SK-N-SH treated with all-trans-retinoic acid at 6 μM for 48 hours (cell line): ENCODE results near the gene PAK6.

Source experiments
- ATAC-seq: fragments of 200-7000 bp; cut with Tn5 transposase; 3 replicates; pipeline ENCODE4 v1.9.1; 2020; ENCODE audit warnings: mild to moderate bottlenecking, moderate library complexity
- ARNTL ChIP-seq: fragments of 450-650 bp; formaldehyde crosslinking; IDR thresholded peaks from 2 replicates; pipeline ENCODE4 v1.5.0; 2020; ENCODE audit warnings: low read depth, mild to moderate bottlenecking, moderate library complexity, borderline replicate concordance
- BACH2 ChIP-seq: fragments of 250-450 bp; sonication (Bioruptor Pico); IDR thresholded peaks from 2 replicates; pipeline ENCODE4 v1.9.0; 2021; ENCODE audit warnings: mild to moderate bottlenecking, borderline replicate concordance
- CSDC2 ChIP-seq: fragments of 250-450 bp; sonication (Bioruptor Pico); IDR thresholded peaks from 2 replicates; pipeline ENCODE4 v1.5.0; 2020; ENCODE audit warnings: mild to moderate bottlenecking, moderate library complexity
- CSRNP3 ChIP-seq: fragments of 250-450 bp; sonication (Bioruptor Pico); IDR thresholded peaks from 2 replicates; pipeline ENCODE4 v1.5.1; 2021; ENCODE audit warnings: mild to moderate bottlenecking, moderate library complexity
- ESRRG ChIP-seq: fragments of 250-450 bp; sonication (Bioruptor Pico); IDR thresholded peaks from 2 replicates; pipeline ENCODE4 v1.6.1; 2021; ENCODE audit warnings: mild to moderate bottlenecking
- GLIS3 ChIP-seq: fragments of 250-450 bp; sonication (Bioruptor Pico); IDR thresholded peaks from 2 replicates; pipeline ENCODE4 v1.5.0; 2020; ENCODE audit warnings: mild to moderate bottlenecking, moderate library complexity
- ISL1 ChIP-seq: fragments of 250-450 bp; sonication (Bioruptor Pico); IDR thresholded peaks from 2 replicates; pipeline ENCODE4 v2.1.2; 2022; ENCODE audit warnings: mild to moderate bottlenecking, moderate library complexity
- PATZ1 ChIP-seq: fragments of 250-450 bp; sonication (Bioruptor Pico); IDR thresholded peaks from 2 replicates; pipeline ENCODE4 v1.8.0; 2020; ENCODE audit warnings: mild to moderate bottlenecking, moderate library complexity, borderline replicate concordance
- POU6F1 ChIP-seq: fragments of 250-450 bp; sonication (Bioruptor Pico); IDR thresholded peaks from 2 replicates; pipeline ENCODE4 v1.8.0; 2021; ENCODE audit warnings: low read depth, mild to moderate bottlenecking, moderate library complexity, borderline replicate concordance
- PPARA ChIP-seq: fragments of 250-450 bp; sonication (Bioruptor Pico); IDR thresholded peaks from 2 replicates; pipeline ENCODE4 v1.5.0; 2020; ENCODE audit warnings: mild to moderate bottlenecking, borderline replicate concordance
- RARB ChIP-seq: fragments of 250-450 bp; sonication (Bioruptor Pico); IDR thresholded peaks from 2 replicates; pipeline ENCODE4 v1.8.0; 2021; ENCODE audit warnings: mild to moderate bottlenecking, moderate library complexity
- SNAI2 ChIP-seq: fragments of 250-450 bp; sonication (Bioruptor Pico); IDR thresholded peaks from 2 replicates; pipeline ENCODE4 v1.5.0; 2020; ENCODE audit warnings: mild to moderate bottlenecking, moderate library complexity
- TCF4 ChIP-seq: fragments of 250-450 bp; sonication (Bioruptor Pico); IDR thresholded peaks from 2 replicates; pipeline ENCODE4 v1.8.0; 2021; ENCODE audit warnings: mild to moderate bottlenecking, moderate library complexity, borderline replicate concordance
- TOX ChIP-seq: fragments of 250-450 bp; sonication (Bioruptor Pico); IDR thresholded peaks from 2 replicates; pipeline ENCODE4 v1.8.0; 2021; ENCODE audit warnings: mild to moderate bottlenecking, moderate library complexity, borderline replicate concordance
- TSHZ2 ChIP-seq: fragments of 250-450 bp; sonication (Bioruptor Pico); IDR thresholded peaks from 2 replicates; pipeline ENCODE4 v1.5.0; 2020; ENCODE audit warnings: mild to moderate bottlenecking, moderate library complexity
- ZC3H10 ChIP-seq: fragments of 250-450 bp; sonication (Bioruptor Pico); IDR thresholded peaks from 2 replicates; pipeline ENCODE4 v1.5.1; 2021; ENCODE audit warnings: mild to moderate bottlenecking, moderate library complexity
- ZFP3 ChIP-seq: fragments of 250-450 bp; sonication (Bioruptor Pico); IDR thresholded peaks from 2 replicates; pipeline ENCODE4 v1.5.0; 2020; ENCODE audit warnings: mild to moderate bottlenecking, moderate library complexity
- ZFP30 ChIP-seq: fragments of 450-650 bp; formaldehyde crosslinking; IDR thresholded peaks from 2 replicates; pipeline ENCODE4 v1.5.0; 2022; ENCODE audit warnings: mild to moderate bottlenecking, moderate library complexity
- ZNF565 ChIP-seq: fragments of 450-650 bp; formaldehyde crosslinking; conservative IDR thresholded peaks from 2 replicates; pipeline ENCODE4 v1.5.0; 2020; ENCODE audit warnings: low read depth, mild to moderate bottlenecking, moderate library complexity
- ZNF70 ChIP-seq: fragments of 450-650 bp; formaldehyde crosslinking; IDR thresholded peaks from 2 replicates; pipeline ENCODE4 v1.5.0; 2020; ENCODE audit warnings: mild to moderate bottlenecking, moderate library complexity
- ZNF8 ChIP-seq: fragments of 450-650 bp; formaldehyde crosslinking; IDR thresholded peaks from 2 replicates; pipeline ENCODE4 v1.5.0; 2020; ENCODE audit warnings: mild to moderate bottlenecking, moderate library complexity

PAK6 gene

GRCh38 chr15:40278026-40278425 lies 39.2 kb downstream of the PAK6 start:
- TF ChIP-seq PPARA (no peak), PATZ1 (no peak), TSHZ2 (no peak), ZNF565 (CRISPR knock-in tag) (no peak), CSRNP3 (CRISPR knock-in tag) (no peak), ESRRG (CRISPR knock-in tag) (no peak), GLIS3 (CRISPR knock-in tag) (no peak)
- no peak for ATAC-seq

- no peak for TF ChIP-seq BACH2 (CRISPR knock-in tag)
- no peak for TF ChIP-seq ZNF565 (CRISPR knock-in tag)
- TF ChIP-seq TSHZ2 = no peak
- no peak for TF ChIP-seq SNAI2
- TF ChIP-seq GLIS3 (CRISPR knock-in tag) = no peak
- no peak for TF ChIP-seq CSDC2 (CRISPR knock-in tag)
- peak; percentile 82 for ATAC-seq
Measured at GRCh38 chr15:40279437-40280141, 40.7 kb downstream of the PAK6 start.

- ATAC-seq = no peak
- TF ChIP-seq RARB (no peak), ZC3H10 (no peak), ZFP30 (no peak), ZFP3 (CRISPR knock-in tag) (no peak), GLIS3 (CRISPR knock-in tag) (no peak), TOX (CRISPR knock-in tag) (no peak), ISL1 (CRISPR knock-in tag) (no peak), ZNF70 (no peak), TCF4 (CRISPR knock-in tag) (no peak), ZNF8 (CRISPR knock-in tag) (no peak), POU6F1 (CRISPR knock-in tag) (no peak), BACH2 (CRISPR knock-in tag) (no peak), PPARA (no peak), CSRNP3 (CRISPR knock-in tag) (no peak), ESRRG (CRISPR knock-in tag) (no peak), ARNTL (CRISPR knock-in tag) (no peak), CSDC2 (CRISPR knock-in tag) (no peak)
Measured at GRCh38 chr15:40280260-40281056, 41.6 kb downstream of the PAK6 start.
